HG03575 (cell line): ENCODE results near the gene DAB2IP.
"Not testable (repeated sequence)": the region's sequence is repeated elsewhere in the genome, so short reads cannot be mapped to it uniquely, and the experiment has no call there.

Experiments used
- ATAC-seq: cut with Tn5 transposase; IDR thresholded peaks from one replicate; pipeline ENCODE4 v1.9.1; 2021; ENCODE audit not compliant: unreplicated experiment, insufficient number of reproducible peaks, low FRiP score; ENCODE audit errors: extremely low read depth

Gene DAB2IP

DNA sequence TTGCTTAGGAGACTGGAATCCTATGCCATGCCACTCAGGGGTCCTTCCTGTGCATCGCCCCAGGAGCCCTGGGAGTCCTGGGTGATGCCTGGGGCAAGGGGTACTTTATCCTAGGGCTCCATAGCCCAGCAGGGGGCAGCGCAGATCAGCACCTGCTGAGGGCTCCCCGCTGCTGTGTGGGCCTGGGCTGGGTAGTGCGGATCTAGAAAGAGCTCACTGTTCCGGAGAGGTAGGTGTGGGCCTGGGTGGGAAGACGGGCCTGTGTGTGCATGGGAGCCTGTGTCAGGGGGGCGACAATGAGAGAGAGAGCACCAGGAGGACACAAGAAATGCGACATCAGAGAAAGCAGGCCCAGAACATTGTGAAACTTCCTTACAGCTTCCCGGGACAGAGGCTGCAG lies 11.4 kb upstream of the DAB2IP start:
- ATAC-seq: no peak

DNA sequence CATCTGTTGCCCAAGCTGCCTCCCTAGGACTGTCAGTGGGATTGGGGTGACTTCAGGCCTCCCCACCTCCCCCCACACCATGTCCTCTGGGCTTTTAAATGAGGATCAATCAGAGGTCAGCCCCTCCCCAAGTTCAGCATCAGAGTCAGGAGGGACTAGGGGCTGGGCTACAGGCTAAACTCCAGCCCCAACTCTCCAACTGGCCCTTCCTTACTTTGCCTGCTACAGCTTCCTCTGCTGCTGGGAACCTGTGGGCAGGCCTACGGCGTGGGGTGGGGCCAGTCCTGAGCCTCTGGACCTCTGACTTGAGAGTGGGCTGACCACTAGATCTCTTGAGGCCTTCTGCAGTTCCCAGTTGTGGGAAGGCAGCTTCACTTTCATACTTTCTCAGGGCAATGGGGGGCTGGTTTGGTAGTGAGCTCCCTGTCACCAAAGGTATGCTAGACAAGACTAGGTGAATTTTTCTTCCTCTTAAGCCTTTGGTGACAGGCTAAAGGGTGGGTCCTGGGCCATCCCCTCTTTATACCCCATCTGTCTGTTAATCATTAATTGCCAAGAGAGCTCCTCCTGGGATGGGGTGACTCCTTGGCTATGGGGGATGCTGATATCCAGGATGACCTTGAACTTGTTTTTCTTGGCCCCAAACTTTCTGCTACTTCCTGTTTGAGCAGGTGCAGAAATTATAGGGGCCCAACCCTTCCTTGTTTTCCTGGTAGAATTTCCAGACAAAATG lies 10.8 kb upstream of the DAB2IP start:
- ATAC-seq: no peak

DNA sequence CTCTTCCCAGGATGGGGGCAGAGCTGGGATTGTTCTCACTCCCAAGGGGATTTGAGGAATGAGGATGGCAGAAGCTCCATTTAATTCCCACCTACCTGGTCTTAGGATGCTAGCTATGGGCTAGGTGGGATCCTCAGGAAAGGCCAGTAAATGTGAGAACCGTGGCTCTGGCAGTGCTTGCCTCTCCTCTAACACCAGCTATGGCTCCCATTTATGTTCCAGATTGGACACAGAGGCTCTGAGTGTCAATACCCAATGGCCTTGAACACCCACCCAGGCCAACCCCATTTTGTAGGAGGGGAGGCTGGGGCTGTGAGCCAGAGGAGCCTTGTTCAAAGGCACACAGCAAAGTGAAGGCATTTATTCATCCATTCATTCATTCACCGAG lies 10.2 kb upstream of the DAB2IP start:
- no peak for ATAC-seq

DNA sequence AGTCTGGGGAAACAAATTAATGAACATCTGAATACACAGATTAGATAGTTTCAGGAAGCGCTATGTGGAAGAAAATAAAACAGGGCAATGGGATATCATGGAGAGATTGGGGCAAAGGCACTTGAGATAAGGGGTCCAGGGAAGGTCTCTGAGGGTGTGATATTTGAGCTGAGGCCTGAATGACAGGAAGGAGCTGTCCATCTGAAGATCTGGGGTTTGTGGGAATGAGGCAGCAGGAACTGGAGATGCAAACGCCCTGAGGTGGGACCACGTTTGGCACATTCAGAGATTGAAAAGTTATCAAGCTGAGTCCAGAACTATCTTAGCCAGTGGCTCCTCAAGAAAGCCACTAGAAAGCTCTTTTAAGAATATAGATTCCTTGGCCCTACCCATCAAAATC lies 8.7 kb upstream of the DAB2IP start:
- ATAC-seq: no peak

DNA sequence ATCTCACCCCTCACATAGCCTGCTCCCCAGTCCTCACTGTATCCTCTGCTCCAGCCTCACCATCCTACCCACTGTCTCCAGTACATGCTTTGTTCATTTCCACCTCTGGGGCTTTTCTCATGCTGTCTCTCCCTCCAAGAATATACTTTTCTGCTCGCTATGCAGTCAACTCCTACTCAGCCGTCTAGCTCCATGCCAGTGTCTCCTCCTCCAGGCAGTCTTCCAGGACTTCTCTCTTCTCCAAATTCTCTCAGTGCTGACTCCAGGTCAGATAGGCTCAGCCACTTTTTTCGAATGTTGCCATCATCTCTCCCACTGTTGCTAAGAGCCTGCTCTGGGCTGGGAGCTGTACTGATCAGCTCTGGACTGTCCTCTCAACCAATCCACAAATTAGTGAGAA lies 8.0 kb upstream of the DAB2IP start:
- no peak for ATAC-seq

DNA sequence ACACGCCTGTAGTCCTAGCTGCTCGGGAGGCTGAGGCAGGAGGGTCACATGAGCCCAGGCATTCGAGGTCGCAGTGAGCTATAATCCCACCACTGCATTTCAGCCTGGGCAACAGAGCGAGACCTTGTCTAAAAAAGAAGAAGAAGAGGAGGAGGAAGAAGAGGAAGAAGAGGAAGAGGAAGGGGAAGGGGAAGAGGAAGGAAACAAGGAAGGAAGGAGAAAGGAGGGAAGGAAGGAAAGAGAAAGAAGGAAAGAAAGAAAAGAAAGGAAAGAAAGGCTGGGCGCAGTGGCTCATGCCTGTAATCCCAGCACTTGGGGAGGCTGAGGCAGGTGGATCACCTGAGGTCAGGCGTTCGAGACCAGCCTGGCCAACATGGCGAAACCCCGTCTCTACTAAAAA lies 7.4 kb upstream of the DAB2IP start:
- not testable (repeated sequence) for ATAC-seq

DNA sequence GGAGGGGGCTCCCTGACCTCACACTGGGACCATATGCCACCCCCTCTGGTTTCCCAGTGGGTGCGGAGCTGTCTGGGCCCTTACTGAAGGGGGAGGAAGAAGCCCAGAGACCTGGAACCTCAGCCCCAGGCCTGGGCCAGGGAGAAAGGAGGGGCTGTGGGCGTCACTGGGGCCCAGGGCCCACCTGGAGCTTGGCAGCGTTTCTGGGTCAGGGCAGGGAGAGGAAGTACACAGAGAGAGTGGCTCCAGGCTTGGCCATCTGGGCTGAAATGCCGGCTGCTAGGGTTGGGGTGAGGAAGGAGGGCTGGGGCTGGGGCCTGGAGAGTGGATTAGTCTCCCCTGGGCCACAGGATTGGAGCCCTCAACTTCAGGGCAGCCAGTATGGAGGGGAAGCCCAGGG lies 6.4 kb upstream of the DAB2IP start:
- no peak for ATAC-seq

DNA sequence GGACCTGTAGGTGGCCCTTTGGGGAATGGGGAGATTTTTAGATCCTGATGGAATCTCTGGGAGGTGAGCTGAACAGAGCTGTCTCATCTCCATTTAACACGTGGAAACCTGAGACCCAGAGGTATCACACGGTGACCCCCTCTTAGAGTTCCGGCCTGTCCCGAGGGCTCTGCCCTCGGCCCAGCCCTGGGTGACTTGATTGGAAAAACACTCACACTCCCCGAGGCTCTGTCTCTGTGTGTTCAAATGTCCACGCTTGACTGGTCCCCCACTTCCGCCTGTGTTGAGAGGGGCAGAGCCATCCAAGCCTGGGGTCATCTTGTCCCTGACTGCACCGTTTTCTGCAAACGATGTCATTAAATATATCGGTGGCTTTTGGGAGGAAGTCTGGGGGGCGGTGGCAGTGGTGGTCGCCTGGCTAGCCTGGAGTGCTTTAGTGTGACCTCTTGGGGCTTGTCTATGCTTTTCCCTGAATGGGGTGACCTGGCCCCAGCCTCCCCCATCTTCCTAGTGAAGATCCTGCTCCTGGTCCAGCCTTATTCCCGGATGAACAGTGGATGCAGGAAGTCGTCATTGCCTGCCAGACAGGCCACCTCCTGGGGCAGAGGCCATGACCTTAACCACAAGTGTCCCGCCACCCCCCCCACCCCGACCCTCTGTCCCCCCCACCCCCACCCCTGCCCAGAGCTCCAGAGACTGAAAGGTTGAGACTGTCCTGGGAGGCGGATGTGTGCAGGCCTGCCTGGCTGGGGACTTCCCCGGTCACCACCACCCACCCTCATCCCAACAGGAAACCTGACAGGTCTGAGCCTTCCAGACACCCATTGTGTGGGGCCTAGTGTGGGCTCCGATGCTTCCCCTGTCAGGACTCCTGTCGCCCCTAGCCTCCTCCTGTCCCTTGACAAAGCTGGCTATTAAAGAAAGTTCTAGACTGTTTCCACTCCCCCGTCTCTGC lies 5.3 kb upstream of the DAB2IP start:
- no peak for ATAC-seq

DNA sequence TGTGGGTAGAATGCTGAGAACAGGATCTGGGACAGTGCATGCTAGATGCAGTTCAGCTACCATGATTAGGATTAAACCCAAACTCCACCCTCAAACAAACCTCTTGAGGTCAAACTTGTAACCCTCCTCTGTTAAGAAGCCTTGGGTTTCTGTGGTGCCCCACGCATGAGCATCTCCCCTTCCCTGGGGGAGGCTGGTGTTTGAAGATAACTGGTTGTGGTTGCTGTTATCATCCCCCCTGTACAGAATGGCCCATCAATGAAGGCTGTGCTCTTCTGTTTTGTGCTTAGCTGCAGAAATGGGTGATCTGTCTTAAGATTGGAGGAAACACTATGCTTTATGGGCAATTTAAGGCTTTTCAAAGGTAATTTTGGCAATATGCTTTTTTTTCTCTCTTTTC lies 4.4 kb upstream of the DAB2IP start:
- ATAC-seq: no peak

DNA sequence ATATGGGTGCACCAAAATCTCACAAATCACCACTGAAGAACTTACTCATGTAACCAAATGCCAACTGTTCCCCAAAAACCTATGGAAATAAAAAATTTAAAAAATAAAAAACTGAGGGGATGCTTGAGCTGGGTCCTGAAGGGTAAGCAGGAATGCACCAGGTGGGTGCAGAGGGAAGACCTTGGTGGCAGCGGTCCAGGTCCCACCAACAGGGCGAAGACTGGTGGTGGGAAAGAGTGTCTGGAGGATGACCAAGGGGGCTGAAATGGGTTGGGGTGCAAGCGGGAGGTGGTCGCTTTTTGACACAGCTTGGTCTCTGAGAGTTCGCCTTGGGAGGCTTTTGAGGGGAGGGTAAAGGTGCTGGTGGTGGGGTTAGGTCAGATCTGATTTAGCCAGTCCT lies 3.3 kb upstream of the DAB2IP start:
- no peak for ATAC-seq

DNA sequence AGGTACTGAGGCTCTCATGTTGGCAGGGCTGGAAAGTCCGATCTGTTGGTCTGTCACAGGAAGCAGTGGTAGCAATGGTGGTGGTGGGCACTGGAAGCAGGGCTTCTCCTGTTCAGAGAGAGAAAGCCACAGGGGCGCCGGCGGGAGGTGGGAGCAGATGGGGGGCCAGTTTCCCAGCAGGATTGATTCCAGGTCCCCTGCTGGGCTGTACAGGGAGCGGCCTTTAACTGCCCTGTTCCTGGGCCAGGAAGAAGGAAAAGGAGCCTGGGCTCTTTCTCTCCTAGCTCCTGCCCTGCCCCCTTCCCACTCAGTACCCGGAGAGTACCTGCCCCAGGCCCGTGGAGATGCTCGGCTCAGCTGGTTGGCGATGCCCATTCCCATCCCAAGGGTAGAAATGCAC lies 2.6 kb upstream of the DAB2IP start:
- ATAC-seq: no peak

DNA sequence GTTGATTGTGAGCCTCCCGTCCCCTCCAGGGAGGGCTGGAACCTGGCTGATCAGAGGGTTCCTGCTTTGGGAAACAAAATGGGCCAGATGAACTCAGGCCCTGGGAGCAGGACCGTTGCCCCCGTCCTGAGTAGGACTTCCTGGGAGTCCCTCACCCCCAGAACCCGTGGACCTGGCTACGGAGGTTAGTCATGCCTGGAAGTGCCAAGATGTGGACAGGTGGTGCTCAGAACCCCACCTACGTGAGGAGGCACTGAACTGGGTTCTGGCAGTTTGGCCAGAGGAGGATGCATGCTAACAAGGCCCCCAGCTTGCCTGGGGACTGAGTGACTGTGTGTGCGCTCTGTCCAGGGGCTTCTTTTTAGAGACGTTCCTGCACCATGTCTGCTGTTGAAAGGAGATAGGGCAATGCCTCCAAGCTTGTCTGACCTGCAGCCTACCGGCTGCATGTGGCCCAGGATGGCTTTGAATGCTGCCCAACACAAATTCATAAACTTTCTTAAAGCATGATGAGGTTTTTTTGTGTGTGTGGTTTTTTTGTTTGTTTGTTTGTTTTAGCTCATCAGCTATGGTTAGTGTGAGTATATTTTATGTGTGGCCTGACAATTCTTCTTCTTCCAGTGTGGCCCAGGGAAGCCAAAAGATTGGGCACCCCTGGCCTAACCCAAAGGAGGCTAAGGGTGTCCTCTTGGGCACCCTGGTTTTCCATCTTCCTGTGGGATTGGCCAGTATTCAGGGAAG lies 1.8 kb upstream of the DAB2IP start:
- ATAC-seq: no peak

DNA sequence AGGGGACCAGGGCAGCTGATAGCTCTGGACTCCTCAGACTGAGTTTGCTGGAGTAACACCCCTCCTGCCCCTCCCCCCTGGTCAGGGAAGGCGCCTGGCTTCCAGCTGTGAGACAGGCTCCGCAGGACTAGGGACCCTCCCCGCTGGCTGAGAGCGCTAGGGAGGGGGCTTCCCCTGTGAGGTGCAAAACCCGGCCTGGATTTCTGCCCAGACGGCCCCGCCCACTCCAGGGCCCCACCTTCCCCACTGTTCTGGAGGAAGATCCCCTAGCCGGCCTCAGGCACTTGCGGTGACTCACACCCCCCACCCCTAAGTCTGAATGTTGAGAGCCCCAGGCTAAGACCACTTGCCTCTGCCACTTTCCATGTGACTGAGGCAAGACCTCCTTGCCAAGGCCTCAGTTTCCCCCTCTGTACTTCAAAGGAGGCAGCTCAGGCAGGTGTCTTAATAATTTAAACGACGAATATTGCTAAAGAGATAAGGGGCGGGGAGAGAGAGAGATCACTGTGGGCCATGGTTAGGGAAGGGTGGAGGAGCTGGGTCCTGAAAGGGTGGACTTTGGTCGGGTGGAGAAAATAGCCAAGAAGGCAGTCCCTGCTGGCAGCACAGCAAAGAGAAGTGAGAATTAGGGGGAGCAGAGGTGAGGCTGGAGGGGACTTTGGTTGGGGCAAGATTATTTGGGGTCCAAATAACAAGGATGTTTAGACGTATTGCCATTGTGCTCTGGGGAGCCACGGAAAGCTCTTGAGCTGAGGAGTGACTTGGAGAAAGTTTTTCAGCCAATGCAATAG lies 1.0 kb upstream of the DAB2IP start:
- ATAC-seq: no peak

DNA sequence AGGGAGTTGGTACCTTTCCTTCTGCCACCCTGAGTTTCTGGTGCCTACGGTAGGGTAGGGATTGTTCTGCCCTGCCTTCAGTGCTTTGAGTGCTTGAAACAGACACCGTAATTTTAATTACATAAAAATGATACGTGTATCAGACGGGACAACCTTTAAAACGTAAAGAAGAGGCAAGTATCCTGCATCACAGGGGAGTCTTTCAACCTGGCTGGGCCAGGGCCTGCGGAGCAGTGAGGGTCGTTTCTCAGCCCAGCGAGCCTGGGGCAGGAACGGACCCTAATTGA lies 483 bp upstream of the DAB2IP start:
- no peak for ATAC-seq

DNA sequence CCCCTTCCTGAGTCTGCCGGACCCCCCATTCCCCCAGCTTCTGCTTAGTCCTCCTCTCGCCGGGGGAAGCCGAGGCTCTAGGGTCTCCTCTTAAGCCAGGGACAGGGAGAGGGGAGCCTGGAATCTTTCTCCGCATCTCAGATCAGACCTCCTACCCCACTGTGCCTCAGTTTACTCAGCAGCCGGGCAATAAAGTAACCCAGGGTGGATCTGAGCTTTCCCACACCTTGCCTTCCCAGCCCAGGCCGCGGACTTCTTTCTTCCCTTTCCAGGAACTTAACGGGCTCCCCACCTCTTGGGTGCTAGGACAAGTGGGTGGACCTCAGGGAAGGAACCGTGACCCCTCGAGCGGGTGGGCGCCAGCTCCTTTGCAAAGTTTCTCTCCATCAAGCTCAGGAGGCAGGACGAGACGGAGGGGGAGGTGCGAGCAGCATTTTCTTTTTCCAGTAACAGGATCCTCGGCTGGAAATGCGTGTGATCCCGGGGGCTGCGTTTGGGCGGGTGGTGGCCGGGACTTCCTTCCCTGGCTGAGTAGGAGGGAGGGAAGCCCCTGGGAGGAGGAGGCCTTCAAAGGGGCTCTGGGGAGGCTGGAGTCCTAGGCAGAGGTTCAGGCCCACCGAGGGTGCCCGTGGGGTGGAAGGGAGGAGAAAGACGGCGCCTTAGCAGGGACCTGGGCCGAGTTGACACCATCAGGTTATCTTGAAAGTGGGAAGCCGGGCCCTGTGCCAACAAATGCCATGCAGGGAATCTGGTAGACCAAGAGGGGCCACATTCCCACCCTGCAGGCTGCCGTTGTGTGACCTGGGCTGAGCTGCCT lies 795 bp downstream of the DAB2IP start:
- ATAC-seq: no peak

DNA sequence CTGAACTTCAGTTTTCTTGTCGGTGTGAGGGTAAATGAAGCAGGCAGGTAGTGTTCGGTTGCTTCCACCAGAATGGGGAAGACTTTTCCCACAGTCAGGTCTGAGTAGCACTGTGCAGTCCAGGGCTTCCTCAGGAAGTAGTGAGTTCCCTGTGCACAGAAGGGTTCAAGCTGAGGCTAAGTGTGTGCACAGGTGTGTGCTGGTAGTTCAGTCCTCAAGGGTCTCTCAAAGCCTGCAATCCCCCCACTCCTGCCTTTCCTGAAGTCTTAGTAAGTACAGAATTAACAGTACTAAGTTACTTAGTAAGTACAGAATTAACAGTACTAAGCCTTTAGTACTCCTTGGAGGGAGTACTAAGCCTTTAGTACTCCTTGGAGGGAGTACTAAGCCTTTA lies 1.4 kb downstream of the DAB2IP start:
- no peak for ATAC-seq

DNA sequence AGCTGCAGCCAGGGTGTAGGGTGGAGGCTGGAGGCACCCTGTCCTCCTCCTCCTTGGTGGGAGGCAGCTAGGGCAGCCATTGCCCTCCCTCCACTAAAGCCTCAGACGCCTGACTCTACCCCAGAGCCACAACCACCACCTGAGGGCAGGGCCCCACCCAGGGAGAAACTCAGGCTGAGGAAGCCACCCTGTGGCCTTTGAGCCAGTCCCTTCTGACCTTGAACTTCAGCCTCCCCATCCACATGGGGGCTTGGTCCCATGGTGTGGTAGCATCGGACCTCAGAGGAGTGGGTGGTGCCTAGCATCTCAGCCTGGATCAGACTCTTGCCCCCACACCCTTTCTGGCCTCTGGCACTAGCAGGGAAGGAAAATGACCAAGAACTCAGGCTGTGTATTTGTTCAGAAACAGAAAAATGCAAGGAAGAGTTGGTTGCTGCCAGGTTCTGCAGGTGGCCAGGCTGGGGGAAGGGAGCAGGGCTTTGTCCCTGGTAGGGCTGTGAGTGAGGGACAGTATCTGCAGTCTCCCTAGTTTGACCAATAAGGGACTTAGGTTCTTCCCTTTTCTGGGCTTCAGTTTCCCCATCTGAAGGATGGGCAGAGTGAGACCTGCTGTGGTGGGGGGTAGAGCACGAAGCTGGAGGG lies 3.2 kb downstream of the DAB2IP start:
- ATAC-seq: no peak

DNA sequence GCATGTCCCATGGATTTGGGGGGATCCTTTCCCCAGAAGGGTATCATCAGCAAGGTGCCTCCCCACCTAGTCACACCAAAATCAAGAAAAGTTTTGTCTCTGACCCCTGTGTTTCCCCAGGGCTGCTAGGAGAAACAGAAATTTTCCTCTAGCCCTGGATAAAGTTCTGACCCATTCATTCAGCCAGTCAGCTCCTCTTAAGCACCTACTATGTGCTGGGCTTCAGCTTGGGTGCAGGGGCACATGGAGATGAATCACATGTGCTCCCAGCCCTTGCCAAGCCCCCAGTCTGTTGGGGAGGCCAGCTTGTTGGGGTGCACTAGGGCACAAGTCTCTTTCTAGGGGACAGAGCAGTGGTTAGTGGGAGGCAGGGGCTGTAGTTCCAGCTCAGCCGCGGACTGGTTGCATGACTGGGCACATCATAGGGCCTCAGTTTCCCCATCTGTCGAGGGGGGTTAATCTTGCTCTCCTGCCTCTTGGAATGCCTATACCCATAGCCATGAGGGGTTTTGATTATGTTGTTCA lies 3.9 kb downstream of the DAB2IP start:
- no peak for ATAC-seq
